ENCODE measurements around the gene FCRL6.

The FCRL6 gene

GRCh38 chr1:159835862-159836525, 33.8 kb downstream of the FCRL6 start:
- DNase-seq (ENCODE audit: low read depth), result no peak

GRCh38 chr1:159838715-159839114, 36.6 kb downstream of the FCRL6 start:
- DNase-seq (ENCODE audit: low read depth), result no peak

GRCh38 chr1:159839116-159839849, 37.1 kb downstream of the FCRL6 start:
- DNase-seq (ENCODE audit: low read depth), result no peak

- DNase-seq (ENCODE audit: low read depth), result no peak
Observed at GRCh38 chr1:159841749-159842148, 39.6 kb downstream of the FCRL6 start.

GRCh38 chr1:159843459-159843858, 41.3 kb downstream of the FCRL6 start:
- no peak for DNase-seq (ENCODE audit: low read depth)

GRCh38 chr1:159845751-159846629, 43.8 kb downstream of the FCRL6 start:
- DNase-seq (ENCODE audit: low read depth), result no peak

GRCh38 chr1:159847231-159847630, 45.1 kb downstream of the FCRL6 start:
- DNase-seq (ENCODE audit: low read depth), result no peak

GRCh38 chr1:159848326-159848725, 46.2 kb downstream of the FCRL6 start:
- DNase-seq (ENCODE audit: low read depth), result no peak

- DNase-seq (ENCODE audit: low read depth), result no peak
Observed at GRCh38 chr1:159849626-159850366, 47.6 kb downstream of the FCRL6 start.

DNA sequence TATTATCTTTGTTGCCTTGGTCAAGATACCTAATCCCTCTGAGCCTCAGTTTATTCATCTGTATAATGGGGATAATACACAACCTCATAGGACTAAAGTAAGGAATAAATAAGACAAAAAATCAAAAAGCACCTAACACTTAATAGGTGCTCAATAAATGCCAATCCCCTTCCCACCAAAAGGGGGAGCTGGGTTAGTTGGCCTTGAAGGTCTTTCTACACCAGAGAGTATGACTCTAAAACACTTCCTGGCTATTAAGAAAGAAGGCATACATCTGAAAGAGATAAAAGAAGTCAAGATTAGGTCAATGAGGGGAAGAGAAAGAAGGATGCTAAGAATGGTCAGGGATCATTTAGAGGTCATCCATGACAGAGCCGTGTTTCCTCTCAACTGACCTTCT, 49.2 kb downstream of the FCRL6 start:
- no peak for DNase-seq (ENCODE audit: low read depth)

DNA sequence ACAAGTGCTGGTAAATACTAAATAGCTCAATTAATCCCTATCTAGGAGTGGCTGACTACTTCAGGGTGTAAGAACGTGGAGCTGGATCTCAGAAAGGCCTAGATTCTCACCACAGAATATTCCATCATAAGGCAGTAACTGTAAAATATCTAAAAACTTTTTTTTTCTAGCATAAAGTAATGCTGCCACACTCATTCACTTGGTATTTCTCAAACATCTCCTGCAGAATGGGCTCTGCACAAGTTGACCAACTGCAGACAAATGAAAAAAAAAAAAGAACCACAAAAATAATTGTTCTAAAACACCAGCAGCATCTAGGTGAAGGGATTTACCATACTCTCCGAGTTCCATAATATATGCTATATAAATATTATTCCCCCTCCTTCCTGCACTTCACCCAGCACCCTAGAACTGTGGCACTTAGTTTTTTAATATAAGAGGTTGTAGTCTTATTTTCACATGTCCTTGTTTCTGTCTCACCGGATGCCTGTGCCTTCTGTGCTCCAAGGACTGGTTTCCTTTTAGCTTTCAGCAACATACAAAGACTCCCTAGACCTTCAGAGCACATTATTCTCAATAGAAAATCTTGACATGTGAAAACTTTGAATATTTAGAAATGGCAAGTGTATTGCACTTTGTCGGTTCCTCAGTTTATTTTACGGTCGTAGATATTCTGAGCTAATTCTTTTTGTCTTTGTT, 51.4 kb downstream of the FCRL6 start:
- DNase-seq (ENCODE audit: low read depth), result no peak

- DNase-seq (ENCODE audit: low read depth), result no peak
Observed at GRCh38 chr1:159854116-159854692, 52.0 kb downstream of the FCRL6 start.

GRCh38 chr1:159854693-159855192, 52.6 kb downstream of the FCRL6 start:
- DNase-seq (ENCODE audit: low read depth), result peak; percentile 57

- DNase-seq (ENCODE audit: low read depth), result no peak
Observed at GRCh38 chr1:159855709-159856108, 53.5 kb downstream of the FCRL6 start.

DNA sequence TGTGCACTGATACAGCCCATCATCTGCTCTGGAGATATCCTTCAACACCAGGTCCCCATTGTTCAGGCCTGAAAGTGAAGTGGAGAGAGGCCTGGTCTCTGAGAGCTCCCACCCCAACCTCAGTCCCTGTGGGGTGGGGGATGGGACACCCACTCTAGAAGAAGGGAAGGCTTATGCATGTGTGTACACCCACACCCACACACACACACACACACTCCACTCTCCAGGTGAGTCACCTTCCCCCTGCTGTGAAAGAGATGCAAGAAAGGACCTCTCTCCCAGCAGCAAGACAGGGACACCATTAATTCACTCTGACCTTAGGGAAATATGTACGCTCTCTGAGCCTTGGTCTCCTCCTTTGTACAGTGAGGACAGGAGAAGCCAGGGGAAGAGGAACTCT, 54.4 kb downstream of the FCRL6 start:
- DNase-seq (ENCODE audit: low read depth), result no peak

- no peak for DNase-seq (ENCODE audit: low read depth)
Observed at GRCh38 chr1:159857889-159858288, 55.7 kb downstream of the FCRL6 start.

DNA sequence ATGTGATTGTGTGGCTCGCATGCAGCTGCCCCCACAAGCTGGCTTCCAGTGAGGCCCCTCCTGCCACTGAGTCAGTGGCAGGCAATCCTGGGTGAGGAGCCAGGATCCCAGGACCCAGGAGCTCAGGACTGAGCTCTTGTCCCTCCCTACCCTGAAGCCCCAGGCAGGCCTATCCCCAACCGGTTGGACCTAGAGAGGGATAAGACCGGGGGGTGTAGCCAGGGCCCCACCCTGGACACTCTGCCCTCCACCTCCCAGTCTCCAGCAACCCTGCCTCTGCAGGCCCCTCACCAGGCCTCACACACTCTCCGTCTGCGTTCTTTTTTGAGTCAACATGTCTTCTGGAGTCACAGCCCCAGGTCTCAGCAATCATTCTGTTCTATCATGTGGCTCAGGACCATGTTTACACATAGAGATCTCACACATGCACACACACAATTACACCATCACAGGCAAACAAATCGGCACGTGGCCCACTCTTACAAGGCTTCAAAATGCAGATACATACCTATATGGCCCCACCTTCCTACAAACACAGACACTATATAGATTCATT, 57.7 kb downstream of the FCRL6 start:
- DNase-seq (ENCODE audit: low read depth), result no peak

- DNase-seq (ENCODE audit: low read depth), result no peak
Observed at GRCh38 chr1:159860456-159860855, 58.3 kb downstream of the FCRL6 start.

GRCh38 chr1:159861218-159861617, 59.1 kb downstream of the FCRL6 start:
- no peak for DNase-seq (ENCODE audit: low read depth)

GRCh38 chr1:159862031-159862430, 59.9 kb downstream of the FCRL6 start:
- DNase-seq (ENCODE audit: low read depth), result no peak

- no peak for DNase-seq (ENCODE audit: low read depth)
Observed at GRCh38 chr1:159862557-159862956, 60.4 kb downstream of the FCRL6 start, which contains the start of gene VSIG8. Gene VSIG8 (minus strand): TSS chr1:159862657. CDS start chr1:159862521, 136 bp downstream.
